HG03280 (cell line): Measurements from ENCODE around the gene EPYC.

ENCODE experiments used
- ATAC-seq: cut with Tn5 transposase; IDR thresholded peaks from one replicate; pipeline ENCODE4 v1.9.1; 2021; ENCODE audit warnings: mild to moderate bottlenecking, moderate library complexity; ENCODE audit not compliant: unreplicated experiment

EPYC gene

DNA sequence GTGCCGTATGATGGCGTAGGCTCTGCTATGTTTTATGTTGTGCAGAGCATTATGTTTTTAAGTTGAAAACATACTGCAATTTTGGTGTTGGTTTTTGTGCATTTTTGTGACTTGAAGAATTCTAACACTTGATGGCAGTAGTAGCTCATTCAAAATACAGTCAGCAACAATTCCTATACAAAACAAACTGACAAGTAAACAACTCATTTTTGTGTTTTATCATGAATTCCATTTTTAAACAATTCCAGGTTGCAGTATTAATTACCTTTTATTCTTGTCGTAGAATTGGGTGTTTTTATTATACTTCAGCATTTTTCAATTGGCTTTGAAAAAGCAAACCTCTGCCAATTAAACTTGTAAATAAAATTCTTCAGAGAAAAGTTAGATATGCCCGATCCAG lies 45.7 kb downstream of the EPYC start:
- ATAC-seq, result no peak

DNA sequence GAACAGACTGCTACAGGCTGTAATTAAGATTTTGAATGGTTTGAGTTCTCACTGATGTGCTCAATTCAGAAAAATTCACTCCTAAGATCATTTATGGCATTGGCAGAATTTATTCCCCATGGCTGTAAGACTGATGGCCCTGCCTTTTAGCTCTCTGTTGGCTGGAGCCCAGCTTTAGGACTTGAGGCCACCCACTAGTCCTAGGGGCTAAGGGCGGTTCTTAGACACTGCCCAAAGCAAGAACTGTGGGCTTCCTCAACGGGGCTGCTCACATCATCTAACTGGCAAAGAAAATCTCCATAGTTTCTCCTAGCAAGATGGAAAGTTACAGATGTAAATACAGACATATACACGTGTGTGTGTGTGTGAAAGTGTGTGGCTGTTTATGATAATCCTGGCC lies 46.4 kb downstream of the EPYC start:
- ATAC-seq, result no peak

DNA sequence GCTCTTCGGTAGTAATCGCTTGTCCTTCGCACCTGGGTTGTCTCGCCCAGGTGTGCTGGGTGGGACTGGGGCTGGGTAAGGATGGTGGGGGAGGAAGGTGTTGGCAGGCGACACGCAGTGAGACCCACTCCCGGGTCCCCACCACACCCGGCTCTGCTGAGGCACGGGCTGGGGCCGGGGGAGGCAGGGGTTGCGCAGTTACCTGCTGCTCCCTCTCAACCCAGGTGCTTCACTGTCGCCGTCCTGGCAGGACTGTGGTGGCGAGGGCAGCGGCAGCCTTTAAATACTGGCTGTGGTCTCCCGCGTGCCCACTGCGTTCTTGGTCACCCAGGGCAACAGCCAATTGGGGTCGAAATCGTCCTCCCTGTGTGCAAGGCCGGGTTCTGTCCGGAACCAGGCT lies 49.9 kb downstream of the EPYC start, which contains the start of gene CCER1:
Gene CCER1 (minus strand): TSS at position 256 of the 400 bp plus-strand sequence. CDS start 434 bp downstream, outside the sequence.
- ATAC-seq, result no peak

DNA sequence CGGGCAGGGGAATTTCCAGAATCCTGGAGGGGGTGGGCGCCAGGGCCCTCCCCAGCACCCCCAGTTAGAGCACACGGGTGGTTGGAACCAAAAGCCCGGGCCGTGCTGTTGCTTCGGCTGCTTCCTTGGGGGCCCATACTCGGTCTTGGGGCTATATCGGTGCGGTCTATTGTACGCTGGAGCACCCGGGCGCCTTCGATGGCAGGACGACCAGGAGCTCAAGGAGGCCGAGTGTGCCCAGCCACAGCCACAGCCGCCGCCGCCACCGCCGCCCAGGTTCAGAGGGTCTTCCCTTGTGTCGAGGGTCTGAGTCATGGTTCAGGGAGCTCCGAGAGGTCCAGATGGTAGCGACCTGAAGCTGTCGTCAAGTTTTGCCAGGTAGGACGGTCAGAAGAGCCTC lies 50.3 kb downstream of the EPYC start:
- ATAC-seq, result no peak

DNA sequence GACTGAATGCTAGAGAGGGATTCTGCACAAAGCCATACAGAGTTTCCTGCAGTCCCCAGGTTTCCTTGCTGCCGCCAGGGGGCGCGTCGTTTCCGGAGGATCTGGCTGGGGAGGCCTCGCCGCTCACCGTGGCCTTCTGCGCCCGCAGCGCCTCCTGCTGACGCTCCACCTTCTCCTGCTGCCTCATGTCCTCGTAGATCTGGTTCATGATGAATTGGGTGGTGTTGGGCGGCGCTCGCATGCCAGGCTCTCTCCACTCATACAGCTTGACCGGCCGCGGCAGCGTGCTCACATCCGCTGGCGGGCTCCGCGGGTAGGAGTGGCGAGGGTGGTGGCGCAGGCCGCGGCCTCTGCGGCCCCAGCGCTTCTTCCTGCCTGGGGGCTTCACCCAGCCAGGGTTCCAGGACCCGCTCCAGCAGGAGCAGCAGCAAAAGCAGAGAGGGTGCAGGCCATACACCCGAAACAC lies 50.8 kb downstream of the EPYC start:
- ATAC-seq, result no peak

DNA sequence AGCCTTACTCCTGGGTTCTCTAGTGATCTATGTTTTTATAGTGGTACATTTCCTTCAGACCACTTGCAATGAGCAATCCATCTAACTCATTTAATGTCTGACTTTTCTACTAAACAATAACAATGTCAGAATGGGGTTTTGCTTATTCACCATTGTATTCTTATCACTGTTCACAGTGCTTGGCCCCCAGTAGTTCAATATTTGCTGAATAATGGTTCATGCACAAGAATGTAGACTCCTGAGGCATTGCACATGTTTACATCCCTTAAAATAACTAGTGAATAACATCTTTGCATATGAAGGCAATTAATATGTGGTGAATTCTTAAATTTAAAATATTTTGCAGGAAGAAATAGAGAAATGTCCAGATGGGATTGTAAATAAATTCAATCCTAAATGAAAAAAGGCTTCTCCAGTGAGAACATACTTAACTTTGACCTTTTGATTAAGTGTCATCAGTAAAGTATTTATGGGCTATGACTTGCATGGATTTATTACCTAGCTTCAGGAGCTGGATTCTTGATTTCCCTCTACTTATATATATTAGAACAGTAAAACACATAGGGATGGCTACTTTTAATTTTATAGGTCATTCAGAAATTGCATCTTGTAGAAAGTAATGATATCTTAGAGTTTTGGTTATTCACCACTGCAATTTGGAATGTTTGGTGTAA lies 53.2 kb downstream of the EPYC start:
- no peak for ATAC-seq

DNA sequence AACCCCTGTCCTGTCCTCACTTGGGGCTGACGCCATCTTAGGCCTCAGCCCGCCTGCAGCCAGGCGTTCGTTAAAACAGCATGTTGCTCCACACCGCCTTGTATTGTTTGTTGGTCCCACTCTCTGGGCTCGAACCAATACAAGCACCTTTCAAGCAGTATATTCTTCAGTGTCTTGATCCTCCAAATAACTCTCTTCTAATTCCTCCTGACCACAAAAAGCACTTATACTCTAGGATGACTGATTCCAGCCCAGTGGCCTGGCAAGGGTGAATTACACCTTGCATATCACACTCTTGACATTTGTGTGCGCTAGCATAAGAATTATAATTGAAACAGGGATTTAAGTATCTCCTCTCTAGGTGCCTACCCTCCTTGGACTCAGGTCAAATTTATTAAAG lies 56.9 kb downstream of the EPYC start:
- no peak for ATAC-seq

DNA sequence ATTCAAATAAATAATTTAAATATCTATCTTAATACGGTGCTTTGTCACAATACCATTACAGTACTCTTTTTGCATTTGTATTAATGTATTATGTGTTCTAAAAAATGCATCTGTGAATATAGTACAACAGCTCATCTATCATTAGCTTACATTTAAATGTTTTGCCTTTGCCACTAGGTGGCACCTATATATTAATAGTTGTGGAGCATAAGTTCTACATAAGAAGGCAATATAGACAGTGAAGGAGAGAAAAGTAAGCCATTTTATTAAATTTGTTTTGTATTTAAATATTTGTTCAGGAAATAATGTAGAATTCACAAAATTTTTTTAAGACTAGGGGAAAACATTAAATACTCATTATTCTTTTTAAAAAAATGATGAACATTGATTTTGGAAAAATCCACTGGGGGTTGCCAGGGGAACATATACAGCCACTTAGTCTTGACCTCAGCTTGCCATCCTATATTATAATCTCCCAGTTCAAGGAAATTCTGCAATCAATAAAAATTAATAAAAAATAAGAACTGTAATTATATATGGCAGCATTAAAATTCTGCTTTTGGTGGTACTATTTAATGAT lies 59.6 kb downstream of the EPYC start:
- ATAC-seq, result peak; percentile 69

DNA sequence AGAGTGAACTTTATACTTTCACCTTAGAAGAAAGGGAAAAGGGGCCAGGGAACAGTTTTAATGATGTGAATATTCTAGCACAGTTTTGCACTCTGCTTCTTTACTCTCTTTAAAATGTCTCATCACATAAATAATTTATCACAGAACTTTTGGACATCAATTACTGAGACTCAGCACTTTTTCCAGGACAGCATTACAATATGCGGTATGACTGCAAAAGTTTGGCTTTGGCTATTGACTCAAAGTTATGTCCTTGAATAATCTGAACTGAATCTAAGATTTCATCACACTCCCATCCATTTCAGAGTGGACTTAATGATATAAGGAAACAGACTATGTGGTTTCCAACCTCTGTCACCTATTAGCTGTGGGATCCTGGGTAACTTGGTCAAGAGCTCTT lies 61.5 kb downstream of the EPYC start:
- no peak for ATAC-seq

DNA sequence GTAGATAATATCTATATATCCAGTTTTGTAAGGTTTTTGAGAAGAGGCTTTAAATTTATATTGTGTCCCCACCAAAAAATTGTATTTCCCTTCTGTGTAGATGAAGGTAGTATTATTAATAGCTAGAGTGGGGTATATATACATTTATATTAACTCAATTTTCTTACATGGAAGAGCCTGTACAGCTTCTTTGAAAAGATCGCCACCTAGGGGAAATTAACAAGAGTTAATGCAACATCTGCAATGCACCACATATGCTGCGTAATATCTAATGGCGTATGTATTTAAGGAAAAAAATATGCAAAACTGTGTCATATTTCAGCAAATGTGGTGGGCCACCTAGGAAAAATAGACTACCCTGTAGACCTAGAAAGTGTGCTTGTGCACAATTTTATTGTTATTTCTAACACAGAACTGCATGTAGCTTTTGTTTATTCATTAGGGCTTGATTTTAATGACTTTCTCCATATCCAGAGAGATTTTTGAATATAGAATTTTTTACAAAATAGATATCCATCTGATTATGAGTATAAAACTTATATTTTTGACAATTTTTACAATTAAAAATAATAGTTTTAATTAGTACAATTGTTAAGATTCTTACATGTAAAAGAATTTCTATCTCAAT lies 63.8 kb downstream of the EPYC start:
- peak; percentile 69 for ATAC-seq

DNA sequence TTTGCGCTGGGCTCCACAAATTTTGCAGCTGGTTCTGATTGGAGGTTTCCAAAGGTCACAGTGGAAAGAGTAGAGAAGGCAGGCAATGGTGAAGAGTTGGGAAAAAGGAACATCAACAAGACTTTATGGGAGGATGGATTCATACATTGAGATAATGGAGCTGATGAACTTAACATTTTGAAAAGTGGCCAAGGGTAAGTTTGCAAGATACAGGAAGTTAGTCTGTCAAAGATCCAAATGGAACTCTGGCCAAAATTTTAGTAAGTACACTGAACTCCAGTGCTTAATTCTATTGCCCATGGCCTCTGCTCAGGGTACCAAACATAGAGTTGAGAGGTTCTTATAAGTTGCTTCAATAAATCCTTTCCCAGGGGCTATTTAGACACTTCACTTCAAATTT lies 65.4 kb downstream of the EPYC start:
- ATAC-seq, result no peak

DNA sequence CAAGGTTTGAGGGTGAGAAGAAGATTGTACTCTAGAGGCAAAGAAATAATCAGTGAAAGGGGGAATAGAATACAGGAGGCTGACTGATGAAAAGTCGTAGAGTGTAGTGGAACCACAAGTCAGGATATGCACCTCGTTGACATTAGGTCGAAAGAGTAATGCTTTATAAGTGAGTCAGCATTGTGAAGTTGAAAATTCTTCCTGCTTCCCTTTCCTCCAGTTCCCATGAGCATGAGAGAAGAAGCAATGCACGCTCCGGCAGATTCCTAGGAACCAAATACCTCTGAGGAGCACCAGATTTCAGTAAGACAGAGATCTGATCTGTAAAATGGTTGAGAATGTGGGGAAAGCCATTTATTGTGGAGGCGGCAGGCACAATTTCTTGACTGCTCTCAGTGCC lies 66.3 kb downstream of the EPYC start:
- no peak for ATAC-seq

DNA sequence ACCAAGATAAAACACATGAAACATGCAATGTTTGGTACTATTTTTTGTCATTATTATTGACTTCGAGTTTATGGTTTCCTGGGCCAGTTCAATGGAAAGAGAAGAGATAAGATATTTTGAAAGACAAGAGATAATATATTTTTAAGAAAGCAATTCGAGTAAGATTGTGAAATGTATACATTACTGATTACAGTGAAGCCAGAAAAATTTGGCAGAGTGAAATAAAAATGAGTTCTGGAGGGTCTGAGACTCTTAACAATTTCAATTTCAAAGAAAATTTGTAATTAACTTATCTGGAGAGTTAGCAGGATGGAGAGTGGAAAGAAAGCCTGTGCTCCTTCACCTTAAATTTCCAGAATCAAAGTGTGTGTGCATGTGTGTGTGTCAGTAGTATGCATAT lies 67.1 kb downstream of the EPYC start:
- no peak for ATAC-seq

DNA sequence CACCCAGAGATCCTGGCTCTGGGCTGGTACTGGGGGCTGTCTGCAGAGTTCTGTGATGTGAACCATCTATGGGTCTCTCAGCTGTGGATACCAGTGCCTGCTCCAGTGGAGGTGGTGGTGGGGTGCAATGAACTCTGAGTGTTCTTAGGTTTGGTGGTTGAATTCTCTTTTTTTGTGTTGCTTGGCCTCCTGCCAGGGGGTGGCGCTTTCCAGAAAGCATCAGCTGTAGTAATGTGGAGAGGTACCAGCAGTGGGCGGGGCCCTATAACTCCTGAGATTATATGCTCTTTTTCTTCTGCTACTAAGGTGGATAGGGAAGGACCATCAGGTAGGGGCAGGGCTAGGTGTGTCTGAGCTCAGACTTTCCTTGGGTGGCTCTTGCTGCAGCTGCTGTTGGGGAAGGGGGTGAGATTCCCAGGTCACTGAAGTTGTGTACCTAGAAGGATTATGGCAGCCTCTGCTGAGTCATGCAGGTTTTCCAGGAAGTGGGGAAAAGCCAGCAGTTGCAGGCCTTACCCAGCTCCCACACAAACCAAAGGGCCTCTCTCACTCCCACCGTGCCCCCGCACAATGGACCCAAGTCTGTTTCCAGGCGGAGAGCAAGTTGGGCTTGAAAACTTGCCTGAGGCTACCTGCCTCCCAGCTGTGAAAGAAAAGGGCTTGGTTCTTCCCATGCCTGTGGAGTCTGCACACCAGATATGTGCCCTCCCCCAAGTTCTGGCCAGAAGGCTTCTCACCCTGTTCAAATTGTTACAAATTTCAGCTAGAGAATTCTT lies 68.4 kb downstream of the EPYC start:
- no peak for ATAC-seq

DNA sequence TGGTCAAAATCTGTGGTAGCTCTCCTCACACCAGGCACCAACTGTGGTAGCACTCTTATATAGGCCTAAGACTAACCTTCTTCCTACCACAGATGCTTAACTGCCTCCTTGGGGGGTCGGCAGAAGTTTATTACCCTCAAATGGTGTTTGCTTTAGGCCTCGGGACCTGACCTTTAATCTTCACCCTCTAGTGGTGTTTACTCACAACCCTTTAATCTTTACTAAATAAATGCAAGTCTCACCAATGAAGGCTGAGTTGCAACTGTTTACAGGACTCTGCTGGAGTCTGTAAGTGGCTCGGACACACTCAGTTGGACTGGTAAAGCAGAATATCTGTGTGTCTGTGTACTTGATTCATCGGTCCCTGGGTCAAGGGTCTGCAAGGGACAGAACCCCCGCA lies 79.2 kb downstream of the EPYC start:
- no peak for ATAC-seq

DNA sequence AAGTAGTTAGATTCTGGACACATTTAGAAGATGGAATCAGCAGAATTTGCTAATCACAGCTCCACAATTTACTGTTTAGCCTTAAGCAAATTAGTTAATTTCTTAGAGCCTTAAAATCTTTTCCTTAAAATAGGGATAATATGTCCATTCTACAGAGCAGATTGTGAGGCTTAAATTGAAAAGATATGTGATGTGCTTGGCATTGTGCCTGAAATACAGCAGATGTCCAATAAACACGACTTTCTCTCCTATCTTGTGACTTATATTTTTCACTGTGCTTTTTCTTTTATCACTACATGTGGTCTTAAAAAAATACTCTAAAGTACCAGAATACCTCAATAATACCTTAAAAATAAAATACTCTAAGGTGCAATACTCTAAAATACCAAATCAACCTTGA lies 80.4 kb downstream of the EPYC start:
- ATAC-seq, result no peak

DNA sequence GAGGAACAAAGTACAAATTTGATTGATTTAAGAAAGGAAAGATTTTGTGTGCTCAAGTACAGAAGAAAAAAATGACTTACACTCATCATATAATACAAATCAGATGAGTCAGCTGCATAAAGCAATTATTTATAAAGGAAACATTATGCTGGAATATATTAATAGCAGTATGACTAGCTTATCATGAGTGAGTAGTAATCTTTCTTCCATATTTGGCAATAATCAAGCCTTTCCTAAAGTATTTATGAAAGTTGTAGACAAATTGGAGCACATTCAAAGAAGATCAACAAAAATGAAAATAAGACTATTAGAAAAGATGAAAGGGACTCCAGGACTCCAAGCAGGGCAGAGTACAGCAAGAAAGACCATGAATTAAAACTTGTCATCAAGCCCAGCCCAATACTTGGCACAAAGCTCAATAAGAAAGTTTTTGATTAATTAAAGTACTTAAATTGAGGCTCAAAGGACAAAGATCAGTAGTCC lies 82.6 kb downstream of the EPYC start:
- ATAC-seq, result no peak

DNA sequence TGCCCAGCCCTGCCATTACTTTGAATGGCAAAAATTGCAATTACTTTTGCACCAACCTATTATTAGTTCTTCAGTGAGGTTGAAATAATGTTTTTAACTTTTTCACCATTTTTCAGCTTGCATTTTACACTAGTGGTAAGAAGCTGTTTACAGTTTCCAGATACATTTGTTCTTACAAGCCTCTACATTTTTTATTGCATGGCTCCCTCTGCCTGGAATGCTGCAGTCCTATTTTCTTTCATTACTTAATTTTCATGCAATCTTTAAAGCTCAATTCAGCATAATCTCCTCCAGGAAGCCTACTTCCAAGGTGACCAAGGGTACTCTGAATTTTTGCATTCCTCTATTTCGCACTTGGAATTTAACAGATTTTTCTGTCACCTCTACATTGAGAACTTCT lies 83.2 kb downstream of the EPYC start:
- no peak for ATAC-seq

DNA sequence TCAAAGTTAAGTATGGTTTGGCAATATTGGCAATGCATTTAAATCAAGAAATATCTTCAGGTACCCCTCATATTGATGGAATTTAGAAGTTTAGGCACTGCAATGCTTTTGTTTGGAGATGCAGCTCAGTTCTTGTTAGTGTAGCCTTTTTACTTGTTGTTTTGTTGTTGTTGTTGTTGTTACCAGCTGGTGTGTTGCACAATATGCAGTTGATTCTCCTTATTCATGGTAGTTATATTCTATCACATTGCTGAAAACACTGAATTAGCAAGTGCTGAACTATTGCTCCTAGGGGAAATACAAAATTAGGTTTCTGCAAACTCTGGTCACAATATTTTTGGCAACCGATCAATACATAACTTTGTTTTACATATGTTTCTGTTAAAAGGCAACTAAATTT lies 84.5 kb downstream of the EPYC start:
- no peak for ATAC-seq

DNA sequence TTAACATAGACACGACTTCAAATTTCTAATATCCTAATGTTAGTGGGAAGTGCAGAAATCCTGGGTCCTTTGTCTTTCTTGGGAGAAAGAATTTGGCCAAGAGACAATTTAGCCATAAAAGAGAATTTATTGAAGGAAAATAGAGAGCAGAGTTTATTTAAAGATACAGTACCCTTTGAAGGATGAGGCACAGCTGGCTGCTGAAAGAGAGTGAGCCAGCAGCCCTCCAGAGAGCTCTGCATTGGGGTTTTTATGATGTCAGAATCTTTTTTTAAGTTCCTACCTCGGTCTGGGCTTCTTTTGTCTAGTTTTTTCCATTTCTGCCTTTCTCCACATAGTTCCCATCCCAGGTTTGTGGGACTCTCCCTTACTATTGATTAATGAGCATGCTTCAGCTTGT lies 87.3 kb downstream of the EPYC start:
- ATAC-seq, result no peak

DNA sequence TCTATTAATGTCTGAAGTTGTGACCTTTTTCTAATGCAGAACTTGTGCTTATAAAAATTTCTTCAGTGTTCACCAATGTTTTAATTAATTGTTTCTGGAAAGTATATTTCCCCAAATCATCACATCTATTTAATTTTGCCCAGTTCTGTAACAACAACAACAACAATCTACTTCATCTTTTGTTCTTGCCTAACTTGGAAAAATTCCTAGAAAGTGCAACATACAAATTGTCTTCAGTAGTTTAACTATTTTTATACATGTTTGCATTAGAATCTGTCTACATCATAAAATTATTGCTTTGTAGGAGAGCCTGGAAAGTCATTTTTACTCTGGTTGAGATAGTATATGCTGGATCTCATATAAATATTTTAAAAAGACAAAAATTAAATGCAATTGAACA lies 88.3 kb downstream of the EPYC start:
- no peak for ATAC-seq

DNA sequence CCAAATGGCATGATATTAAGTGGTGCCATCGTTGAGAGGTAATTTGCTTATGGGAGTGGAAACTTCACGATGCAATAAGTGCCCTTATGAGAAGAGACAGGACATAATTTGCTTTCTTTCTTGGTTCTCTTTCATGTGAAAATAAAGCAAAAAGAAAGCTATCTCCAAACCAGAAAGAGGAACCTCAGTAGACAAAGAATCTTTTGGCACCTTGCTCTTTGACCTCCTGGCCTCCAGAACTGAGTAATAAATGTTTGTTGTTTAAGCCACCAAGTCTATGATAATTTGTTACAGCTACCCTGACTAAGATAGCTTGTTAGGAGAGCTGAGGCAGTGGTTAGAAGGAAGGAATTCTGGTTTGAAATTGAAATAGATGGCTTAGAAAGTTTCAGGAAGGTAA lies 89.4 kb downstream of the EPYC start:
- ATAC-seq, result no peak
